ENCODE results near the gene EPB41L4A.

The EPB41L4A gene

DNA sequence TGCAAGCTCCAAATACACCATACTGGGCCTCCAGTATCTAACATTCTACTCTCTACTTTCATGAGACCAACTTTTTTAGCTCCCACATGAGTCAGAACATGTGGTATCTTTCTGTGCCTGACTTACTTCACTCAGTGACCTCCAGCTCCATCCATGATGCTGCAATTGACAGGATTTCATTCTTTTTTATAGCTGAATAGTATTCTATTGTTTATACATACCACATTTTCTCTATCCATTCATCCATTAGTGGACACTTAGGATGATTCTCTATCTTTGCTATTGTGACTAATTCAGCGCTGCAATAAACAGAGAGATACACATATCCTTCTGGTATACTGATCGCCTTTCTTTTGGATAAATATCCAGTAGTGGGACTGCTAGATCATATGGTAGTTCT lies 68.5 kb downstream of the EPB41L4A start:
- DNase-seq = no peak

- no peak for DNase-seq
Observed at GRCh38 chr5:112349371-112349770, 69.7 kb downstream of the EPB41L4A start.

DNA sequence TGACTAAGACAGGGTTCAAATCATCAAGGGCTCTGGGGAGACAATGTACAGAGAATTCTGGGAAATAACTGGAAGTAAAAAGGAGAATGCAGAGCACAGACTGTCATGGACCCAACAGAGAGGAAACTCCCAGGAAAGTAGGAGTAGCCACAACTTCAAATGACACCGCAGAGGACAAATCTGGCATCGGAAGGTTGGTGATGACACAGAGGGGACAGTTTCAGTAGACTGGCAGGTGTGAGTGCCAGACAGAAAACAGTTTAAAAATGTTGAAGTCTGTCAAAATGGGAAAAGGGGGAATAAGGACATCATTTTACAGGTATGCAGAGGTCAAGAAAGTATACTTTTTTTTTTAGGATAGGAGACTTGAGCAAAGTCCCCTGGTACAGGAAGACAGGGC lies 70.2 kb downstream of the EPB41L4A start:
- DNase-seq = no peak

GRCh38 chr5:112348387-112348786 lies 70.7 kb downstream of the EPB41L4A start:
- no peak for DNase-seq

DNA sequence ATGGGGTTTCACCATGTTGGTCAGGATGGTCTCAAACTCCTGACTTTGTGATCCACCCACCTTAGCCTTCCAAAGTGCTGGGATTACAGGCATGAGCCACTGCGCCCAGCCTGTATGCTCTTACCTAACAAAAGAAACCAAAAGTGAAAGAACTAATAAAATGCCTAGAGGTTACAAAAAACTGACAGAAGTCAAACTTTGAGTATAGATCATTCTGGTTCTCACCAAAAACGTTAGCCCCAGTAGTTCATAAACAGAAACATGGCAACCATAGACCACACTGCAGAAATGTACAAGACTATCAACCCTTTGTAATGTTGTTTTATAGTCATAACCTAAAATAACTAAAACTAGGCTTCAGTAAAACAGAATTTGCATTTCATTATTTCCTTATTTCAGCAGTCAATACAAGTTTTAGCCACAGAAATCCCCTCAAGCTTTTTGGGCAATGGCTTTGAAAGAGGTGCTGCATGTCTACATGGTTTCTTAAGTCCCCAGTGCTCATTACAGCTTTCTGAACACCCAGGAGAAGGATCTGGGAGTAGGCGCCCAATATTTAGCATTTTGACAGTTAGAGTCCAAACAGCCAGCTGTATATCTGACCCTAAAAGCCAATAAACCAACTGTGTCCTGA lies 72.5 kb downstream of the EPB41L4A start:
- no peak for DNase-seq

GRCh38 chr5:112344540-112344939 lies 74.5 kb downstream of the EPB41L4A start:
- no peak for DNase-seq

DNA sequence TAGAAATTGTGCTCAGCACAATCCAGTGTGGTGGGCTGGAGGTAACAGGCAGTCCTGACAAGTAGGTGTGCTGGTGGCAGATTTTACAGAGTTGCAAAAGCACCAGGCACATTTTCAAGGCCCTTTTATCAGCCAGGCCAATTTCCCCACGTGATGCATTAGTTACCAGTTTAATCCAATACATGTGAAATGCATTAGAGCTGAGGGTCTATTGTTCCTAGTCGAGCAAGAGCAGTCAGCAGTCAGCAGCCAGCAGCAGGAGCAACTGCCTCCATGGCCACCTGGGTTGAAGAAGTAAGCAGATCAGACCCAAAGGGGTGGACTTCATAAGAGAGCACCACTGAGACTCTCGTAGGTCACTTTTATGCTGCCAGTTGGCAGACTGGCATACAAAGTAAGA lies 76.7 kb downstream of the EPB41L4A start:
- peak; percentile 25 for DNase-seq

GRCh38 chr5:112339761-112340160 lies 79.3 kb downstream of the EPB41L4A start:
- no peak for DNase-seq

GRCh38 chr5:112338681-112339337 lies 80.3 kb downstream of the EPB41L4A start:
- DNase-seq = peak; percentile 49

GRCh38 chr5:112333331-112333781 lies 85.7 kb downstream of the EPB41L4A start:
- peak; percentile 11 for DNase-seq

DNA sequence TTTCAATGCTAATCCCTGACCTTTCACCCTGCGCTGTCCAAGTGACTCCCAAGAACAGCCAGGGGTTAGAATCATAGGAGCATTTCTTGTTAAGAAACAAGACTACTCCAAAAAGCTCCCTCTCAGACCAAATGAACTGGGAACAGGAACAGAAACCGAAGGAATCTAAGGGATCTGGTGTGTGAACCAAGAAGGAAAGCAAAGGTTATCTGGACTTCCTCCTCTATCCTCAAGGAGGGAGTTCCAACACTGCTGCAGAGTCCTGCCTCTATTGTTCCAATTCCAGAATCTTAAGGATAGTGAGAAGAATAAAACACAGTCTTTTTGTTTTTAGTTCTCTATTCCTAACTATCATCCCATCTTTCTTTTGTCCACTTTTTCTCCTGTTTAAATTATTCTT lies 87.2 kb downstream of the EPB41L4A start:
- no peak for DNase-seq

DNA sequence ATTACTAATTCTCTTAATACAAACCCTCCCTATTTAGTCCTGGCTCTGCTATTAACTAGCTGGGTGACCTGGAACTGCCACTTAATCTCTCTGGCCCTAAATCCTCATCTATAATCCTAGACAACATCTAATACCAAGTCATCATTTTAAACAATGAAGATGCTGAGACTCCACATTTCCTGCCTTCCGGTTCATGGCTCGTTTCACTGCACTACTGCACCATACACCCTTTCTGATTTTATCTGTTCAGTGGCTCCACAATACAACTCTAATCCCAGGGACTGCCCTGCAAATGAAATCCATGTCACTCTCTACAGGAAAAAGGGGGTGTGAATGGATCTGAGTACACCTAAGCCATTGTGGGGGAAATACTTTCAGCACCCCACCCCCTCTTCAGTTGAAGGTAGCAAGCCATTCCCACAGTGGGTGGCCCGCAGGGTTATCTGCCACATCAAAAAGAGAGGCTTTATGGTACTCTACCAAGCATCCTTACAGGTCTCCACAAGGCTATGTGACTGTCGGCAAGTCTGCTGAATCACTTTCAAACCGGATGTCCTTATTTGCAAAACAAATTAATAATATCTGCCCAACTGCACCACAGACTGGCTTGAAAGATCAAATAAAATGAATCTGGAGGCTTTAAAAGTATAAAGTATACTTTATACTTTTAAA lies 89.5 kb downstream of the EPB41L4A start:
- DNase-seq = no peak

GRCh38 chr5:112323166-112323565 lies 95.9 kb downstream of the EPB41L4A start:
- DNase-seq = no peak

- no peak for DNase-seq
Observed at GRCh38 chr5:112320408-112320807, 98.7 kb downstream of the EPB41L4A start.

- DNase-seq = no peak
Observed at GRCh38 chr5:112318346-112318745, 100.7 kb downstream of the EPB41L4A start.

DNA sequence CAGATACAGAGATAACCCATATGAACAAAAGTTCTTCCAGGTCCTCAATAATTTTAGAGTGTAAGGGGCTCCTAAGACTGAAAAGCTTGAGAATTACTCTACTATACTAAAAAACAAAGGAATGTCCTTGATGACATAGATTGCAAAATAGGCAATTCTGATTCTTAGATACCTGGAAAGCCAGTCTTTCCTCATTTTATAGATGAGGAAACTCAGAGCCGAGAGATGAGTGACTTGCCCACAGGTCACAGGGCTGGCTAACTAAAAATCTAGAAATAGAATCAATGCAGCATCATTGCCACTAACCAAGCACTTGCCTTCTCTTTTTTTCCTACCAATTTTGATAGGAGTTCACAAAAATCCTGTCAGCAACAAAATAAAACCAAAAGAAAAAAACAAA lies 101.2 kb downstream of the EPB41L4A start:
- DNase-seq = no peak

DNA sequence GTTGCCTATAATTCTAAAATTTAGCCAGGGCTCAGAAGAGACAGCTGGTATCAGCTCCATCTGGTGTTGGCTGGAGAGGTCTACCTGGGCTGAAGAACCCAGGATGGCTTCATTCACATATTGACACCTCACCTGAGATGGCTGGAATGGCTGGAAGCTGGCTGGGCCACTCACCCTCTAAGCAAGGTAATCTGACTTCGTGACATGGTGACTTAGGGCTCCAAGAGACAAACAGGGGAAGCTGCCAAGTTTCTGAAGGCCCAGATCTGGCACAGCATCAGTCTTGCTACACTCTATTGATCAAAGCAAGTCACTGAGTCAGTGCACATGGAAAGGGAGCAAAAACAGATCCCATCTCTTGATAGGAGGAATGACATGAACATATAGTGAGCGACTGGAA lies 102.3 kb downstream of the EPB41L4A start:
- DNase-seq = no peak

GRCh38 chr5:112316006-112316405 lies 103.1 kb downstream of the EPB41L4A start:
- no peak for DNase-seq

- DNase-seq = no peak
Observed at GRCh38 chr5:112312295-112313275, 106.5 kb downstream of the EPB41L4A start.

GRCh38 chr5:112310746-112311145 lies 108.3 kb downstream of the EPB41L4A start:
- DNase-seq = no peak

- no peak for DNase-seq
Observed at GRCh38 chr5:112308608-112309007, 110.5 kb downstream of the EPB41L4A start.

DNA sequence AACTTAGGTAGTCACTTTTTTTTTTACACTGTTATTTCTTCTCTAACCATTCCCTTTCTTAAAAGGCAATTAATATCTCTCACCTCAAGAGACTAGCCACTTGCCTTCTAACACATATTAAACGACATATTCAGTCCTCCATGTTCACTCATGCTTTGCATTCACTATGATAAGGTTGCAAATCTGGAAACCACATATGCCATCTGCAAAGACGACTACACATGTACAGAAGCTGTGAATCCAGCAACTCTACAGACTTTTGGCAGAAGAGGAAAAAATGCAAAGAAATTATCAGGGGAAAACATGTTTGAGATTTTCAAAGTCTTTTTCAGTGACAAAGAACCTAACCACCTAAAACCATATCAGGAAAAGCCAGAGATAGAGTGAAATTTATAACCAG lies 112.1 kb downstream of the EPB41L4A start:
- no peak for DNase-seq

- DNase-seq = no peak
Observed at GRCh38 chr5:112304743-112305142, 114.3 kb downstream of the EPB41L4A start.
